H1 (cell line): ENCODE data around the gene FGF12. TPM values are rescaled to one million over a fixed set of nuclear protein-coding genes. Genes with fewer than 3 reads are reported as not detected.

ENCODE experiments used
- BCL11A ChIP-seq, 2 experiments: IDR thresholded peaks; one replicate each; pipeline ENCODE4 v1.6.1; 2011; ENCODE audit warnings: low read depth in 2 of 2, low read length in 2 of 2, mild to moderate bottlenecking in 2 of 2
- EP300 ChIP-seq, 2 experiments: IDR thresholded peaks; 1 replicate in 1 of 2; 2 replicates in 1 of 2; pipeline ENCODE4 v1.6.1; 2011 to 2012; ENCODE audit warnings: low read depth in 2 of 2, low read length in 2 of 2, mild to moderate bottlenecking in 2 of 2, borderline replicate concordance in 1 of 2, inconsistent platforms in 1 of 2, moderate library complexity in 1 of 2
- JUN ChIP-seq: IDR thresholded peaks from 2 replicates; pipeline ENCODE4 v1.6.1; 2011; ENCODE audit warnings: low read depth, mild to moderate bottlenecking, improper control_type of control experiment, low read length
- POU5F1 ChIP-seq: IDR thresholded peaks from 2 replicates; pipeline ENCODE4 v1.6.1; 2011; ENCODE audit warnings: low read depth, mild to moderate bottlenecking, low read length, moderate library complexity
- SIX5 ChIP-seq: IDR thresholded peaks from 2 replicates; pipeline ENCODE4 v1.6.1; 2011; ENCODE audit warnings: mild to moderate bottlenecking, low read depth, low read length
- SP2 ChIP-seq: IDR thresholded peaks from 2 replicates; pipeline ENCODE4 v1.6.1; 2012; ENCODE audit warnings: mild to moderate bottlenecking, low read length, inconsistent platforms
- polyA plus RNA-seq, 7 experiments: library from polyadenylated mRNA; depleted of rRNA in 3 of 7; stranded (reverse) in 5 of 7; unstranded in 2 of 7; fragments of >200 nt in 5 of 7; fragments of 200-250 nt in 2 of 7; gene quantifications; 1 replicate in 5 of 7; 2 replicates in 1 of 7; 4 replicates in 1 of 7; pipeline versions ENCODE4 v1.2.1 to v1.2.3, GENCODE V29; 2011 to 2013; ENCODE audit warnings: missing spikeins in 2 of 7, mixed read lengths in 2 of 7
- total RNA-seq: library from RNA; stranded (reverse); fragmentation: NEBNext Ultra II Directional; extraction: Animal tissue kit (Norgen Biotek cat#: 25700); gene quantifications from 2 replicates; pipeline ENCODE4 v1.2.1, GENCODE V29; 2021
- TF ChIP-seq, protein P1 (sequence below): IDR thresholded peaks from 2 replicates; pipeline ENCODE4 v1.6.1; 2011; ENCODE audit warnings: low read depth, mild to moderate bottlenecking, low read length; ENCODE audit not compliant: insufficient read depth
- TF ChIP-seq, protein P2 (sequence below): IDR thresholded peaks from 2 replicates; pipeline ENCODE4 v1.6.1; 2011; ENCODE audit warnings: low read length, improper control_type of control experiment

Gene FGF12
- total and polyA plus RNA-seq, 2 of the 8 experiments (the other 6 are each of a cell fraction or from before 2014, with no cell fraction given) = 4.1 to 16.6 TPM

DNA sequence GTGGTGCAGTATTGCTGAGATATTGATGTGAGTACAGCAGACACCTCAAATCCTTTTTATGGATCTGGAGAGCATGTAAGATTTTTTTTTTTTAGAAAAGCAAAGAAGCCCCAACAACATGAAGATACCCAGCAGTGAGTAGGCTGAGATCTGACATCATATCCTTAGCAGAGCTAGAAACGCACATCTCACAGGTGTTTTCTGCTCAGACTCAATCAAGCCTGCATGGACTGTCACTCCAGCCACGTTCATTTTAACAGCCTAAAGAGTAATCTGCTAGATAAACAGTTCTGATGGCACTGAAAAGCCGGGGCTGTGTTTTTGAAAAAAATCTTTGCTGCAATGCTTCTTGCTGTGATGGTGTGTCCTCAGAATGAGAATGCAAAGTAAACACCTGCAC, 544.2 kb downstream of the FGF12 start (continued):
- no peak for TF ChIP-seq SP2
- TF ChIP-seq EP300 (IDR thresholded peaks at IDR 0.05; ENCODE audit: borderline replicate concordance in 1 of 2, low read depth in 2 of 2, low read length in 2 of 2) = no peak
- no peak for TF ChIP-seq BCL11A (IDR thresholded peaks at IDR 0.05; ENCODE audit: low read depth in 2 of 2, low read length in 2 of 2)
- no peak for TF ChIP-seq JUN
- TF ChIP-seq, protein P1, sequence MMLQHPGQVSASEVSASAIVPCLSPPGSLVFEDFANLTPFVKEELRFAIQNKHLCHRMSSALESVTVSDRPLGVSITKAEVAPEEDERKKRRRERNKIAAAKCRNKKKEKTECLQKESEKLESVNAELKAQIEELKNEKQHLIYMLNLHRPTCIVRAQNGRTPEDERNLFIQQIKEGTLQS = no peak
- no peak for TF ChIP-seq POU5F1
- TF ChIP-seq SIX5 = no peak
- TF ChIP-seq, protein P2, sequence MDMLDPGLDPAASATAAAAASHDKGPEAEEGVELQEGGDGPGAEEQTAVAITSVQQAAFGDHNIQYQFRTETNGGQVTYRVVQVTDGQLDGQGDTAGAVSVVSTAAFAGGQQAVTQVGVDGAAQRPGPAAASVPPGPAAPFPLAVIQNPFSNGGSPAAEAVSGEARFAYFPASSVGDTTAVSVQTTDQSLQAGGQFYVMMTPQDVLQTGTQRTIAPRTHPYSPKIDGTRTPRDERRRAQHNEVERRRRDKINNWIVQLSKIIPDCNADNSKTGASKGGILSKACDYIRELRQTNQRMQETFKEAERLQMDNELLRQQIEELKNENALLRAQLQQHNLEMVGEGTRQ = no peak
